ENCODE results near the gene EYS. TPM values are rescaled to one million over a fixed set of nuclear protein-coding genes. Genes with fewer than 3 reads are reported as not detected.

EYS gene
- total and polyA plus RNA-seq, 2 of the 8 experiments (the other 6 are each of a cell fraction or from before 2014, with no cell fraction given), result 0.05 to 0.13 TPM

DNA sequence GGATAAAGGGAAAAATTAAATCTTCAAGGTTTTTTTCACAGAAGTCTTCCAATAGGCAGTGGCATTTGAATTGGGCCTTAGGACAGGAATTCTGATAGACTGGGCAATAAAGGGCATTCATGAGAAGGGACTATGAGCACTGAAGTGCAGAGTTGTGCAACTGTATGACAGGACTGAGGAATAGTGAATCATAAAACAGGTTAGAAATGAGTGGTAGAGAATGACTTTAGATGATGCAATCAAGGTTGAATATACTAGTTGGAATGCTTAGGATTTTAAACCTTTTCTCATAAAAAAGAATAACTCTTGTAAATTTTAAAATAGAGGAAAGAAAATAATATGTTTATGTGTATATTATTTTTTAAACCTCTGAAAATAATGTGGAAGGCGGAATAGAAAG is 1126.7 kb downstream of the EYS start:
- WGBS, 2 experiments (ENCODE audit: extremely low coverage in 1 of 2, insufficient coverage in 1 of 2, insufficient read length in 1 of 2, insufficient replicate concordance in 2 of 2, low coverage in 1 of 2, low lambda C conversion rate in 2 of 2, missing lambda C conversion rate in 1 of 2), result 86% methylated on average over 1 of the region's 1 CpG; no CpG with 5 or more reads in 1 of the 2 experiments
- CTCF ChIA-PET (ENCODE audit: partially characterized antibody), result no interaction called here
- TF ChIP-seq HDAC2 (IDR thresholded peaks at IDR 0.05; ENCODE audit: borderline replicate concordance in 1 of 2, low read depth in 2 of 2, low read length in 2 of 2) (no peak), CREB1 (IDR thresholded peaks at IDR 0.05) (no peak), RAD21 (IDR thresholded peaks at IDR 0.05 in 1 of 2, conservative IDR thresholded peaks at IDR 0.05 in 1 of 2; ENCODE audit: low read depth in 2 of 2, low read length in 2 of 2) (no peak), GABPA (IDR thresholded peaks at IDR 0.05; ENCODE audit: borderline replicate concordance, insufficient read depth, low read length) (no peak), NANOG (IDR thresholded peaks at IDR 0.05; ENCODE audit: insufficient read depth, low read depth, low read length, poor library complexity, severe bottlenecking) (no peak), ATF2 (IDR thresholded peaks at IDR 0.05; ENCODE audit: low read length) (no peak), ZNF274 (IDR thresholded peaks at IDR 0.05; ENCODE audit: borderline replicate concordance, extremely low read depth, low read length) (no peak), RBBP5 (IDR thresholded peaks at IDR 0.05; ENCODE audit: borderline replicate concordance, low read depth, low read length) (no peak), CTBP2 (IDR thresholded peaks at IDR 0.05; ENCODE audit: borderline replicate concordance, insufficient read depth, insufficient read length, low read length) (no peak), TAF7 (optimal IDR thresholded peaks at IDR 0.05; ENCODE audit: borderline replicate concordance, low read depth, low read length) (no peak), HDAC6 (IDR thresholded peaks at IDR 0.05; ENCODE audit: low read depth, low read length) (no peak)

More for the DNA sequence above, 1126.7 kb downstream of the EYS start:
- Histone ChIP-seq H3K18ac (ENCODE audit: extremely low read depth, low read length) (no peak overlapping the region), H3K4ac (replicated peaks; ENCODE audit: insufficient read length, low read depth, low read length) (no peak overlapping the region), H2BK120ac (replicated peaks; ENCODE audit: low read depth, low read length) (no peak overlapping the region), H3K4me2 (ENCODE audit: insufficient read depth in 1 of 2, low read depth in 2 of 2, low read length in 2 of 2) (no peak overlapping the region), H3K56ac (replicated peaks; ENCODE audit: insufficient read length, low read depth, low read length) (no peak overlapping the region), H2BK20ac (ENCODE audit: low read length) (no peak overlapping the region), H4K91ac (replicated peaks; ENCODE audit: insufficient read length, low read length) (no peak overlapping the region), H2AK5ac (ENCODE audit: low read depth, low read length) (no peak overlapping the region), H3K14ac (ENCODE audit: insufficient read length) (no peak overlapping the region), H3K4me1 (replicated peaks in 1 of 4; ENCODE audit: control insufficient read depth in 3 of 4, insufficient read depth in 4 of 4, low read length in 3 of 4) (no peaks in the 10 kb centered on the region), H4K5ac (ENCODE audit: insufficient read length, low read depth, low read length) (no peak overlapping the region), H3K9me3 (ENCODE audit: insufficient read depth in 2 of 2, low read depth in 1 of 2, low read length in 1 of 2) (no peaks in the 10 kb centered on the region), H3K79me2 (ENCODE audit: control insufficient read depth in 1 of 2, insufficient read depth in 2 of 2, low read length in 2 of 2) (no peaks in the 10 kb centered on the region), H4K8ac (ENCODE audit: extremely low read depth, insufficient read depth, low read length) (no peak overlapping the region), H2AFZ (ENCODE audit: low read length) (no peak overlapping the region), H4K20me1 (replicated peaks in 1 of 2; ENCODE audit: control insufficient read depth in 1 of 2, insufficient read depth in 2 of 2, low read length in 2 of 2) (no peaks in the 10 kb centered on the region), H3K27me3 (replicated peaks in 1 of 4; ENCODE audit: control insufficient read depth in 3 of 4, extremely low read depth in 1 of 4, insufficient read depth in 3 of 4, low read length in 3 of 4) (no peaks in the 10 kb centered on the region), H2BK12ac (ENCODE audit: low read depth, low read length) (no peak overlapping the region), H3K27ac (ENCODE audit: low read depth, low read length) (no peak overlapping the region), H3K23ac (ENCODE audit: insufficient read length) (no peak overlapping the region), H3K36me3 (ENCODE audit: control insufficient read depth in 2 of 4, insufficient read depth in 4 of 4, low read length in 3 of 4) (no peaks in the 10 kb centered on the region), H2BK5ac (ENCODE audit: low read depth, low read length) (no peak overlapping the region), H2BK15ac (ENCODE audit: low read length) (no peak overlapping the region), H3K23me2 (ENCODE audit: low read depth, low read length) (0 out of 2 replicates have a peak, but pooled peaks cover 2% of the 10 kb centered on the region), H3K4me3 (ENCODE audit: extremely low read depth in 1 of 4, insufficient read depth in 2 of 4, low read depth in 3 of 4, low read length in 4 of 4) (no peak overlapping the region), H3K79me1 (ENCODE audit: low read depth, low read length) (no peaks in the 10 kb centered on the region), H3K9ac (replicated peaks in 1 of 4; ENCODE audit: extremely low read depth in 1 of 4, low read depth in 3 of 4, low read length in 3 of 4) (no peak overlapping the region)
- FAIRE-seq, result no peak
- POLR2A ChIA-PET (ENCODE audit: partially characterized antibody), result no interaction called here
- DNase-seq (ENCODE audit: low read depth in 1 of 2, low spot score in 2 of 2), result no peak

Measured in H1 (cell line).